Measurements from ENCODE around the gene KIAA1191.

Gene KIAA1191

GRCh38 chr5:176355400-176356178, 6.0 kb downstream of the KIAA1191 start:
- no peak for TF ChIP-seq CTCF (IDR thresholded peaks at IDR 0.05; ENCODE audit: control insufficient read depth, insufficient read depth, low read depth, low read length, missing control alignments)
- H3K4me3 ChIP-seq (ENCODE audit: control insufficient read depth, low read depth, low read length): no peak overlapping the region
- no peak for DNase-seq (ENCODE audit: low read depth)

GRCh38 chr5:176353533-176353932, 8.0 kb downstream of the KIAA1191 start:
- DNase-seq (ENCODE audit: low read depth): no peak
- no peak for TF ChIP-seq CTCF (IDR thresholded peaks at IDR 0.05; ENCODE audit: control insufficient read depth, insufficient read depth, low read depth, low read length, missing control alignments)
- no peak overlapping the region for H3K4me3 ChIP-seq (ENCODE audit: control insufficient read depth, low read depth, low read length)

DNA sequence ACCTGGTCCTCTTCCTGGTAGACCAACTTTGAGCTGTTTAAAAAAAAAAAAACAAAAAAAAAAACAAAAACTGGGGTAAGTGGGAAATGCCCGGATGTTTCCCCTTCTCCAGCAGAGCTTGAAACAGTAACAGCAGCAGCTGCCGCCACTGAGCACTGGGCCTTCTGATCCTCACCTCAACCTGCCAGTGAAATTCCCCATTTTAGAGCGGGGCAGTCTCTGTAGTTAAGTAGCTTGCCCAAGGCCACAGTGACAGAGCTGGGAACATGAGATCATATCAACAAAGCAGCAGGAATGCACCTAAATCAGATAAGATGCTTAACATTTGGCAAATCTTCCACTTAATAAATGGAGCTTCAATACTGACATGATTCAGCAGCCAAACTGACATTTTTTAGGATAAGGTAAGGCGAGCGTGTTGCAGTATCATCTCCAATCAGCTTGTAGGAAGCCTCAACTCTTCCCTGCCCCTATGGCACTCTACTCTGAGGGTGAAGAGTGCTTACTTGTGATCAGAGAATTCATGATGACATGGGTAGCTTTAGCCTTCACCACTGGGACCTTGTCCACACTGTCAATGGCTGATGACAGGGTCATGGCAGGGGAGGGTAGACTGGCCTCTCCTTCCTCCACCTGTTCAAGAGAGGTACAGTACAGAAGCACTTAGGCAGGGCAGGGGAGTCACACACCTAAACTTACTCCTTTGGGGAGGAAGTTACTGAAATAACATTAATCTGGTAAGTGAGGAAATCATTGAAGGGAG, 9.3 kb downstream of the KIAA1191 start:
- DNase-seq (ENCODE audit: low read depth): no peak
- no peak overlapping the region for H3K4me3 ChIP-seq (ENCODE audit: control insufficient read depth, low read depth, low read length)
- no peak for TF ChIP-seq CTCF (IDR thresholded peaks at IDR 0.05; ENCODE audit: control insufficient read depth, insufficient read depth, low read depth, low read length, missing control alignments)

- H3K4me3 ChIP-seq (ENCODE audit: control insufficient read depth, low read depth, low read length): no peak overlapping the region
- DNase-seq (ENCODE audit: low read depth): no peak
- TF ChIP-seq CTCF (IDR thresholded peaks at IDR 0.05; ENCODE audit: control insufficient read depth, insufficient read depth, low read depth, low read length, missing control alignments): no peak
Observed at GRCh38 chr5:176350416-176350815, 11.1 kb downstream of the KIAA1191 start.

DNA sequence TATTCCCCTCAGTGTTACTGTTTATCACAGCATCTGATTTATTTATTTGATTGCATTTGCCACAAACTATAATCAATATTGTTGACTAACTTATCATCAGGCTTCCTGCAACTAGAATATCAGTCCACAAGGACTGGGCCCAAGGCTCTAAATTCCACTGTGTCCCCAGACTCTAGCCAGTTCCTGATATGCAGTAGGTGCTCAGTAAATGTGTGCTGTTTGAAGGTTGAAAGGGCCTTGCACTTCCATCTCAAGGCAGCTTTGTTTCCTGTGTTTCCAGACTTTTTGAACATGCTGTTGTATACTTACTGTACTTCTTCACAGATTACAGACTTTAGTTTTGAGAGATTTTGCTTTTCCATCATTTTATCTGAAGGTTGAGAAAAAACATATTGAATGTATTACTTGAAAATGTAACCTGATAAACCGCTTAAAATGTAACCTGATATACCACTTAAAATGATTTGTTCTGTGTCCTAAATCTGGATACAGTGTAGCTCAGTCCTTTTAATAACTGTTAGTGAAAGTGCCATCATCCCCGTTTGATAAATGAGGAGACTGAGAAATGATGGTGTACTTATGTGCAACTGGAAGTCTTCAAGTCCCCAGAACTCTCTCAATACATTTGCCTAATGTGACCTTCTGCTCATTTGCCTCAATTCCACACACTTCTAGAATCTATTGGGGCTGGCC, 18.7 kb downstream of the KIAA1191 start:
- no peak overlapping the region for H3K4me3 ChIP-seq (ENCODE audit: control insufficient read depth, low read depth, low read length)
- DNase-seq (ENCODE audit: low read depth): no peak
- no peak for TF ChIP-seq CTCF (IDR thresholded peaks at IDR 0.05; ENCODE audit: control insufficient read depth, insufficient read depth, low read depth, low read length, missing control alignments)

DNA sequence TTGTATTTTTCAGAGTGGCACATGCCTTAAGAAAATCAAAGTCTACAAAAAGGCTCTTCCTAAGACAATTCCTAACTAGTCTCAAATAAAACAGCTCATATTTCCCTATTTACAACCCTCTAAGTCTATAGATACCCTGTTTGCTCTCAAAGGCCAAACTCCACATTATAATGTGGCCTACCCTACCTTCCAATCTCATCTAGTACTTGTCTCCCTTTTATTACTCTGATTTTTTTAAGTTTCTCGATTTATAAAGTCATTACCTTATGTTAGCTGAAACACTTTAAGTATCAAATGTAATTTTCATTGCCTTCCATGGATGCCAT, 19.4 kb downstream of the KIAA1191 start:
- no peak overlapping the region for H3K4me3 ChIP-seq (ENCODE audit: control insufficient read depth, low read depth, low read length)
- TF ChIP-seq CTCF (IDR thresholded peaks at IDR 0.05; ENCODE audit: control insufficient read depth, insufficient read depth, low read depth, low read length, missing control alignments): no peak

More for the DNA sequence above, 19.4 kb downstream of the KIAA1191 start:
- no peak for DNase-seq (ENCODE audit: low read depth)

All from AG09309 (cell line).